Activated CD8-positive, alpha-beta T cell treated with anti-CD3 and anti-CD28 coated beads for 36 hours (primary cell): Measurements from ENCODE around the gene ZNF710. TPM values are rescaled to one million over a fixed set of nuclear protein-coding genes. Genes with fewer than 3 reads are reported as not detected.

Source experiments
- ATAC-seq: fragments of 200-7000 bp; cut with Tn5 transposase; one replicate; pipeline ENCODE4 v1.10.0; 2021; ENCODE audit warnings: mild to moderate bottlenecking, moderate library complexity
- CTCF ChIA-PET: fragments of 350-600 bp; sonication (Branson Sonifier 250); formaldehyde crosslinking; loops from one replicate; lab custom pipeline; 2021; ENCODE audit warnings: antibody characterized with exemption; lab: Charles Lee
- POLR2A ChIA-PET: fragments of 350-600 bp; sonication (Branson Sonifier 250); formaldehyde crosslinking; loops from one replicate; lab custom pipeline; 2021; ENCODE audit warnings: antibody characterized with exemption; lab: Charles Lee
- DNase-seq: peaks from one replicate; pipeline ENCODE4 v3.0.0-alpha.2; 2020
- H3K27ac Mint-ChIP-seq: one replicate; pipeline ENCODE4 v1.8.0; 2021; ENCODE audit warnings: mild to moderate bottlenecking, mixed read lengths
- H3K27me3 Mint-ChIP-seq: one replicate; pipeline ENCODE4 v1.8.0; 2021; ENCODE audit warnings: mixed read lengths
- H3K36me3 Mint-ChIP-seq: one replicate; pipeline ENCODE4 v1.8.0; 2021; ENCODE audit warnings: low read depth, mixed read lengths
- H3K4me1 Mint-ChIP-seq: one replicate; pipeline ENCODE4 v1.8.0; 2021; ENCODE audit warnings: low read depth, mixed read lengths
- H3K4me3 Mint-ChIP-seq: one replicate; pipeline ENCODE4 v1.8.0; 2021; ENCODE audit warnings: mild to moderate bottlenecking, moderate library complexity, mixed read lengths
- H3K9me3 Mint-ChIP-seq: one replicate; pipeline ENCODE4 v1.8.0; 2021; ENCODE audit warnings: mixed read lengths
- CTCF ChIP-seq: fragments of 200-600 bp; IDR thresholded peaks from one replicate; pipeline ENCODE4 v1.8.0; 2022; ENCODE audit warnings: antibody characterized with exemption, mild to moderate bottlenecking
- intact Hi-C: fragments of 100-400 bp; cut with micrococcal nuclease; formaldehyde crosslinking; loops from one replicate; pipeline ENCODE4 v1.10.0; 2022
- total RNA-seq, 2 experiments: library from RNA; stranded (reverse); gene quantifications; one replicate each; pipeline ENCODE4 v1.2.3, GENCODE V29; 2021

Gene ZNF710
- total RNA-seq, 2 experiments from 2014 or later, result 15.2 to 17.2 TPM

DNA sequence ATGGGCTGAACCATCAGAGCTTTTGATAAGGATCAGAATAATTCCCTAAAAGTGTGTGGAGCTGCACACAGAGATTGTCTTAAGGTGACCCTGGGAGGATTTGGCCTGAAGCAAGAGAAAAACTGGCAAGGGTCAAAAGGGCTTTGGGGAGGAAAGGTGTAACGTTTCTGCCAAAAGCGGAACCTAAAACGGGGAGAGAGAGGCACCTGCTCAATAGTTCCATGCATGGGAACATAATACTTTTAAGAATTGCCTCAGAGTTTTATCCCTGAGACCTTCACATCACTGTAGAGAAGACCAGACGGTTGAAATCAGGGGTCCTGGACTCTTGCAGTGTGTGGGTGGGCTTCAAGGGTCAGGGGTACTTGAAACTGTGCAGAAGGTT, 5.9 kb downstream of the ZNF710 start:
- intact Hi-C loops, result loop anchor here (10.0 kb wide), 2 partner anchors 58 to 112 kb away; partner anchors contain the start of gene AP3S2
- ATAC-seq (no peak), DNase-seq (no peak)
- POLR2A ChIA-PET, result interaction anchor here (1.1 to 1.2 kb wide), 2 partner anchors 11 to 215 kb away, joined by 3 read pairs; no protein-coding TSS in a partner anchor
- CTCF ChIA-PET, result interaction anchor here (1.1 to 1.9 kb wide), 3 partner anchors 9 to 12 kb away, joined by 3 to 6 read pairs (median 3); no protein-coding TSS in a partner anchor
- H3K36me3 Mint-ChIP-seq, result peaks cover 17% of the 10 kb centered on the region
- no peak overlapping the region for H3K27ac Mint-ChIP-seq
- H3K4me3 Mint-ChIP-seq, result no peak overlapping the region
- peaks cover 2% of the 10 kb centered on the region for H3K9me3 Mint-ChIP-seq
- TF ChIP-seq CTCF, result no peak
- H3K4me1 Mint-ChIP-seq, result peaks cover 66% of the 10 kb centered on the region
- H3K27me3 Mint-ChIP-seq, result no peaks in the 10 kb centered on the region

DNA sequence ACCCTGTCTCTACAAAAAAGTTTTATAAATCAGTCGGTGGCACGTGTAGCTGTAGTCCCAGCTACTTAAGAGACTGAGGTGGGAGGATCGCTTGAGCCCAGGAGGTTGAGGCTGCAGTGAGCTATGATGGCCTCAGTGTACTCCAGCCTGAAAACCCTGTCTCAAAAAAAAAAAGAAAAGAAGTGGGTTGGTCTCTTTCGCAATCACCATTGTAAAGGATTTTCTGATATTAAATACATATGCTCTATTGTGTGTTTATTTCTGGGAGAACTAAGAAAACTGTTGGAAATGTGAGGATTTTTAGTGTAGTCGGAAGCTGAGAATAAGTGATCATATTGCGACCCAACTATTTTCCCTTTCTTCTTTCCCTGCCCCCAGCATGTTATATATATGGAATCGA, 7.5 kb downstream of the ZNF710 start:
- peaks cover 2% of the 10 kb centered on the region for H3K9me3 Mint-ChIP-seq
- peaks cover 63% of the 10 kb centered on the region for H3K4me1 Mint-ChIP-seq
- CTCF ChIA-PET, result no interaction called here
- DNase-seq (no peak), ATAC-seq (no peak)
- no peak for TF ChIP-seq CTCF
- H3K27me3 Mint-ChIP-seq, result no peaks in the 10 kb centered on the region
- POLR2A ChIA-PET, result interaction anchor here (1.5 kb wide), 1 partner anchor 20 kb away, joined by 3 read pairs; no protein-coding TSS in a partner anchor
- H3K36me3 Mint-ChIP-seq, result peaks cover 23% of the 10 kb centered on the region
- intact Hi-C loops, result loop anchor here (10.0 kb wide), 2 partner anchors 56 to 114 kb away; partner anchors contain the start of gene AP3S2
- H3K27ac Mint-ChIP-seq, result no peak overlapping the region
- H3K4me3 Mint-ChIP-seq, result no peak overlapping the region

DNA sequence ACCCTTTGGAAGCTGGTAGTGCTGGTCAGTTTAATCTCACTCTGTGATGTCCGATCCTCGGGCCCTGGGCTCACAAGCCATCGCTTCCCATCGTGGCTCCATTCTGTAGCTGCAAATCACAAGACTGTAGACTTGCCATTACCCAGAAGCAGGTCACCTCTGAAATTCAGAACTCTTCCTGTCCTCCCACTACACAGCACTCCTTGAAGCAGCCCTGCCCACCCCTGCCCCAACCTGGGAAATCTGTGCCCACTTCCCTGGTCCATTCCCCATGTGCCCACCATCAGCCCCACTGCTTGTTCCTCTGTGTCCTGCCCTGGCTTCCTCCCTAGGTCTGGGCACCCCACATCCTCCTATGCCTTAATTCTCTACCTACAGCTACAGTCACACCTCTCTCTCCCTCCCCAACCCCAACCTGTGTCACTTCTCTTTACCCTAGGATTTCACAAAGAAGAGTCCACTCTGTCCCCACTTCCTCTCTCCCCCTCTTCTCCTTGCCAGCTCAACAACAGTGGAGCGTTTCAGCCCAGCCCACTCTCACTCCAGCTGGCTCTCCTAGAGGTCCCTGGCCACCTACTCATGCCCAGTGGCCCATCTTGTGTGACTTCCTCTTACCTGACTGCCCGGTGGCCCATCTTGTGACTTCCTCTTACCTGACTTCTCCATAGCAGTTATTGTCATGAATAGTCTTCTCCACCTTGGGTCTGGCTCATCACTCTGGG, 8.3 kb downstream of the ZNF710 start:
- no peak overlapping the region for H3K27ac Mint-ChIP-seq
- ChIA-PET POLR2A (interaction anchor here (0.7 to 1.5 kb wide), 2 partner anchors 19 to 21 kb away, joined by 3 read pairs; no protein-coding TSS in a partner anchor), CTCF (no interaction called here)
- TF ChIP-seq CTCF, result no peak
- peaks cover 4% of the 10 kb centered on the region for H3K9me3 Mint-ChIP-seq
- DNase-seq, result no peak
- H3K4me3 Mint-ChIP-seq, result no peak overlapping the region
- no peak for ATAC-seq
- intact Hi-C loops, result loop anchor here (10.0 kb wide), 2 partner anchors 55 to 115 kb away; partner anchors contain the start of gene AP3S2
- H3K36me3 Mint-ChIP-seq, result peaks cover 26% of the 10 kb centered on the region
- no peaks in the 10 kb centered on the region for H3K27me3 Mint-ChIP-seq
- H3K4me1 Mint-ChIP-seq, result peaks cover 60% of the 10 kb centered on the region

- ChIA-PET POLR2A (interaction anchor here (0.7 to 1.2 kb wide), 3 partner anchors 9 to 121 kb away, joined by 3 to 5 read pairs (median 4); no protein-coding TSS in a partner anchor), CTCF (interaction anchor here (1.6 kb wide), 1 partner anchor 251 kb away, joined by 4 read pairs; no protein-coding TSS in a partner anchor)
- peaks cover 4% of the 10 kb centered on the region for H3K9me3 Mint-ChIP-seq
- ATAC-seq (no peak), DNase-seq (no peak)
- intact Hi-C loops, result no loop called here
- peaks cover 24% of the 10 kb centered on the region for H3K36me3 Mint-ChIP-seq
- H3K4me1 Mint-ChIP-seq, result peaks cover 45% of the 10 kb centered on the region
- no peaks in the 10 kb centered on the region for H3K27me3 Mint-ChIP-seq
- no peak for TF ChIP-seq CTCF
- H3K27ac Mint-ChIP-seq, result no peak overlapping the region
- no peak overlapping the region for H3K4me3 Mint-ChIP-seq
These were observed 10.6 kb downstream of the ZNF710 start for GRCh38 chr15:90011705-90012104.
